NCI-H2196 (cell line): ENCODE measurements around the gene CORO1C.

Source experiments
- DNase-seq: peaks from one replicate; lab custom pipeline; 2025; ENCODE audit not compliant: unreplicated experiment; lab: John Stamatoyannopoulos, UW

CORO1C gene

DNA sequence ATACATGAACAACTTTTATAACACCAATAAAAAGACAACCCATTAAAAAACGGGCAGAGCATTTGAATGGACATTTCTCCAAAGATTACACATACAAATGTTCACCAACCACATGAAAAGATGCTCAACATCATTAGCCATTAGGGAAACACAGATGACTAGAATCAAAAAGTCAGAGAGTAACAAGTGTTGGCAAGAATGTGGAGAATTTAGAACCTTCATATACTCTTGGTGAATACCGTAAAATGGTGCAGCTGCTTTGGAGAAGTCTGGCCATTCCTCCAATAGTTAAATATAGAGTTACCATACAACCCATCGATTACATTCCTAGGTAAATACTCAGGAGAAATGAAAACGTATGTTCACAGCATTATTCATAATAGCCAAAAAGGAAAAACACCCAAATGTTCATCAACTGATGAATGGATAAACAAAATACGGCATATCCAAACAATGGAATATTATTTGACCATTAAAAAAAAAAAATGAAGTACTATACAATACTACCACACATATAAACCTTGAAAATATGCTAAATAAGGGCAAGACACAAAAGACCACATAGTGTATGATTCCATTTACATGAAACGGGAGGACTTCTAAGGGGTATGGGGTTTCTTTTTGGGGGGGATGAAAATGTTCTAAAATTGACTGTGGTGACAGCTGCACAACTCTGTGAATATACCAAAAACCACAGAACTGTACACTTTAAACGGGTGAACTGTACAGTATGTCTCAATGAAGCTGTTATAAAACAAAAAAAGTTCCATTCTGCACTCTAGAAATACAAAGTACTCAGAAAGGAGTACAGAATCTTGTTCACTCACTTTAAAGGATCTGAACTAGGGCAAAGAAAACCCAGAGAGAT is 3.2 kb downstream of the CORO1C start:
- no peak for DNase-seq

DNA sequence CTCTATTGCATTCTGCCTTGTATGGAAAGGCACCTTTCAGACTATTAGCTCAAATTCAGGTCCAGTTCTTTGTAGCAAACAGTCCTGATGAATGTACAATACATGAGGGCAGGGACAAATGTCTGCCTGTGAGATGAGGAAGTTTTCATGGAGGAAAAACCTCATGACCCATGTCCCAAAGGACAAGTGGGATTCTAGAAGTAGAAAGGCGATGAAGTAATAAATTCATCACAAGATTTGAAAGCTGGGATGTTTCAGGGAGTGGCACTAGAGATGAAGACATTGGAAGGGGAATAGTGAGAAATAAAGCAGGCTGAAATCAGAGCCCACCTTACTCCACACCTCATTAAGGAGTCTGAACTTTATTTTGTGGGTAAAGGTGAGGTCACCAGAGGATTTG is 4.2 kb downstream of the CORO1C start:
- no peak for DNase-seq

DNA sequence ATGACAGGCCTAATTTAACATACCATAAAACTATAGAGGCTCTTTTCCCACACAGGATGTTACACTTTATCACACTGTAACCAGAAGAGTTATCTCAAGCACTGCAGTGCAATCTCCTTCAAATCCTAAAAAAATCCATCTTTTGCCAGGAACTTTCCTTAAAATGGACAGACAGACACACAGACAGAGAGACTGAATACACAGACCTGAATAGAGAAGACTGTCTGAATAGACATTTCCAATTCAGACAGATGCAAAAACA is 6.5 kb downstream of the CORO1C start:
- no peak for DNase-seq

DNA sequence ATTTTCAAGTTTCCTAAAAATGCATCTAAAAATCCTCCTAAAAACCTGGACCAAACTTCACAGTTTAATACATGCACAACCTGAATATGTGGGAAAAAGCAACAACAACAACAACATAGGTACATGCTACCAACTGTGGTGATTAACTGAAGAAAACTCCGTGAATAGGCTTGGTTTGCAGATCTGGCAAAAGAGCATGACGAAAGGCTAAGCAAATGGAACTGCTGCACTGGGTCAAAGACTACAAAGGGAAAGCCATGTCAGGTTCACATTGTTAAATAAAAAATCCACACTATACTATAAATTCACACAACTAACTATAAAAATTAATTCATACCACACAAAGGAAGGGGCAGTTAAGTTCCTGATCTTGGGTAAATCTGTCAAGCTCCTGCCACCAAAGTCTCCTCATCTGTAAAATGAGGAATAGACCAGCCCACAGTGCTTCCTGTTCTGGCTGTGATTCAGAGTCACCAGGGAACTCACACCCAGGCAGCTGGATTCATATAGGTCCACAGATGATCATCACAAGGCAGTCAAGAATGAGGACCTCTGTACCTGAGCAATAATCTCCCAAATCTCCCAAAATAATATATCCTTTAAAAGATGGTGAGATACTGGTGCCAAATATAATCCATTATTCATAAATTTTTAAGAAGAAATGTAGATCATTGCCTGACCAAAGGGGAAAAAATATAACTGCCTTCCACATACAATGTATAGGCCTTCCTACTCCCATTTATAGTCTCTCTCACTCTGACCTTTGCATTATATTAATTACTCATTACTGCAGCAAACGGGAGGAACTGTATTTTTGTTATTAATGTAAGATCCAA is 7.0 kb downstream of the CORO1C start:
- no peak for DNase-seq

DNA sequence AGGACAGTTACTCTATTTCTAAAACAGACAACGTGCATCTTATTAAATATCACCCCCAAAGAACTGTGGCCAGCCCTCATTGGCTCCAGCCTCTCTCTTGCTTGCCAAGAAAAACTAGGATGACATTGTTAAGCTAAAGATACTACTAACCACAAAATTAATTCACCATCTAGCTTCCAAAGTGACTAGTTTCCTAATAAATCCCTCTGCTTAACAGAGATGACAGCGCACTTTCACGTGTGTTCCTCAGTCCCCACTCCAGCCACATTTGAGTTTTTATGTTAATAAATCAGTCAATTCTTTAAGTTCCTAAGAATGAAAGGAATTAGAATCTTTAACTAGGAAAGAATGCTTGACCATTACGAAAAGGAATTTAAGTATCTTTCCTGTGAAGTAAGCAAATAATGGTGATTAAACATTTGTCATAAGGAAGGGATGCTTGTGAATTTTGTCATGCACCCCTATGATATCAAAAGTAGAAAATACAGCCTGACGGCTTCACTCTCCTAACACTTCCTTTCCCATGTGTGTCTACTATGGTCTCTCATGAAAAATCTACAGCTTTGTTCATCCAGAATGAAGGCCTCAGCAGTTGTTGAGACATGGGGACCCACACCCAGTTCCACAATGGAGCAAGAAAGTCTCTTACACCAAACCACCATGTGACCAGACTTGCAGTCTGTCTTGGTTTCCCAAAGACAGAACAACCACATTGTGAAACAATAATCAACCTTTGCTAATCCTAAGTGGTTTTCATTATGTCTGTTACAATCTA is 8.1 kb downstream of the CORO1C start:
- no peak for DNase-seq

DNA sequence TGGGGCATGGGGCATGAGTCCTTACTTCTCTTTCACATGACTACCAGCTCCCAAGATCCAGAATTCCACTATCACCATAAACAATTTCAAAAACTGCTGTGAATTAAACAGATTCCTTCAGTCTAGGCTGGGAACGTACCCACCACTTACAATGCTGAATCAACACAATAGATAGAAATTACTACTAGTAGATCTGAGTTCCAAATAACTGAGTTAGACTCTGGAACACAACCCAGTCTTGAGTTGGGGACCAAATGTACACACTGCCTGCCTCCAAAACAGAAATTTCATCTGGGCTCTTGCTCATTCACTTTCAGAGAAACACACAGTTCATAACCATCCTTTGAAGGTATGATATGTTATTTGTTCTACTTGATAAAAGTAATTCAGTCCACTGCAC is 8.9 kb downstream of the CORO1C start:
- DNase-seq: no peak

DNA sequence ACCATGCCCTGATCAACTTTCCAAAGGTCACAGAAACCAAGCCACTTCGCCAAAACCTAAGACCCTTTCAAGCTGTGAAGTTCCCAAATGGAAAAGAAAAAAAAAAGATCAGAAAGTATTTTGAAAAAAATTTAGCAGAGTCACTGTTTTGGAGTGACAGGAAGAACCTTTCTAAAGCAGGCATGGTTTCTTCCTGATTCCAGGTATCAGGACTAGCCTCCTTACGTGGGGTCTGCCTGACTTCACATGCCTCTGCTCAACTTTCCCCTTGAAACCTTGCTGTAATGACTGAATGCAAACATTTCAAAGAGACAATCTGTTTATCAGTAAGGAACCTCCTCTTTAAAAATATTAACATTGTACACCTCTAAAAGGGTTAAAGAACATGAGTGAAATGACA is 9.5 kb downstream of the CORO1C start:
- no peak for DNase-seq

DNA sequence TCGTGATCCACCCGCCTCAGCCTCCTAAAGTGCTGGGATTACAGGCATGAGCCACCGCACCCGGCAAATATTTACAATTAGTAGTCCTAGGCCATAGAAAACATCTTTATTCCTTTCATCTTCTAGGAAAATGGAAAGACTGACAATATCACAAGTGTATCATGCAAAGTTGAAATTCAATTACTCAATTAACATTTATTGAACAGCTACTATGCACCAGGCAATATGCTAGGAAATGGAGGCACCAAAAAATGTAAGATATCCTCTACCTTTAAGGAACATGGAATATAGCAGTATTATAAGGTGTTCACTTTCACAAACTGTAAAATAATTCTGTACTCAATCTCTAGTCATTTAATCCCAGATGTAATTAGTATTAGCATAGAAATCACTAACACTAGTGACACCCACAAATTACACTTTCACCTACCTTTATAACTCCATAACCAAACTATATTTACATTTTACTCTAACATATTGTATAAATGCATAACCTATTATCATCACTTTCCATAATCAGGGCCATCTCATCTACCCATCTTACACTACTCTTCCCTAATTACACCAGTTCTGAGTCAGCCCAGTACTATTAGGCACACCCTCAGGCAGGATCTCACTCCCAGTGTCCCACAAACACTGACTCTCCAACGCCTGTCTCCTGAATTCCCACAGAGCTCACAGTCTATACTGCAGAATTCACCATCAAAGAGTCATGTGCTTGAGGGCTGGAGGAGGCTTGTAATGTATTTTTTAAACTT is 10.4 kb downstream of the CORO1C start:
- no peak for DNase-seq

DNA sequence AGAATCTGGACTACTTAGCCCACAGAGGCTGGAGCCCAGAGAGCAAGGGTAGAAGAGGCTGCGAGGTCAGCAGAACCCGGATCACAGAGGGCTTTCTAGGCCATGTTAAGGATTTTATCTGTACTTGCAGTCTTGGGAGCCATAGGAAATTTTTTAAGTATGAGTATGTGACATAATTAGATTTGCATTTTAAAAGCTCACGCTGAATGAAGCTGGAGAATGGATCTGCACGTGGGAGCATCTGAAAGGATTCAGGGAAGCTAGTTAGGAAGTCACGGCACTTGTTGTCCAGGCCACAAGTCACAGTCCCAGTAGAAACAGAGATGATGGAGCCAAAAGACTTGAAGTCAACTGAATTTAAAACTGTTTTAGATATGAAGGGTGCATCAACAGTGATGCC is 14.1 kb downstream of the CORO1C start:
- DNase-seq: no peak

DNA sequence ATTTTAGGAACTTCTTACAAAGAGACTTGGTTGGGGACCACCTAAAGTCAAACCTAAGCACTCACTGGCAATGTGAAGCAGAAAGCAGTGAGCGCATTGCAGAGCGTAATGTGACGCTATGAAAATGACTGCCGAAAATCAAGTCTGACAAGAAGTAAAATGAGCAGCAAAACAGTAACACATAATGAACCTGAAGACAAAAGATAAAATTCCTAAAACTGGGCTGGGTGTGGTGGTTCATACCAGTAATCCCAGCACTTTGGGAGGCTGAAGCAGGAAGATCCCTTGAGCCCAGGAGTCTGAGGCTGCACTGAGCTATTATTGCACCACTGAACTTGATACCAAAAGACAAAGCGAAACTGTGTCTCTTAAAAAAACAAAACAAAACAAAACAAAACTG is 16.5 kb downstream of the CORO1C start:
- DNase-seq: no peak

DNA sequence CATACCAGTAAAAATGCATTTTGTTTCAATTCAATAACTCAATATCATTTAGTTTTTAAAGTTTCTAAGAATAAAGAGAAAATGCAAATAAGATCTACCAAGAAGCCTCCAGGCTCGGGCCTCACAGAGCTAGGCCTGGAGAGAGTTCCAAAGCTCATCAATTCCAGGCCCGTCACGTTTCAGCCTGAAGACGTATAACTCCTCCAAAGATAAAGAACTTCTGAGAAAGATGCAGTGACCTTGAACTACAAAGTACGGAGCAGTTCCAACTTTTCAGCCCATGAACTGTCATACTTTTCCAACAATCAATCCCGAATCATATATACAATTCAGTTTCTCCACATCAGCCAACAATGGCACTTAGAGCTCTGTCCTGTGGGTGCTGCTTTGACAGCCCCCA is 17.8 kb downstream of the CORO1C start:
- DNase-seq: no peak

DNA sequence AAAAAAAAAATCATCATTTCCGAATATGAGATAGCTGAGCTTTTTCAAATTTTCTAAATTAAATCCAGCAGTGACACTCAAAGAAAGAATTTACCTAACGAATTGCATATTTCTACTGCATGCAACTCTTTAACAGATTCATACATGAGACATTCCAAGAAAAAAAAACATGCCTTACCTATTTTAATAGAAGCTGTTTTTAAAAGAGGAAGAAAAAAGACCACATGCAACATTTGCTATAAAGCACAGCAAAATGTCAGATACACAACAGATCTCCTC is 18.5 kb downstream of the CORO1C start:
- DNase-seq: no peak

DNA sequence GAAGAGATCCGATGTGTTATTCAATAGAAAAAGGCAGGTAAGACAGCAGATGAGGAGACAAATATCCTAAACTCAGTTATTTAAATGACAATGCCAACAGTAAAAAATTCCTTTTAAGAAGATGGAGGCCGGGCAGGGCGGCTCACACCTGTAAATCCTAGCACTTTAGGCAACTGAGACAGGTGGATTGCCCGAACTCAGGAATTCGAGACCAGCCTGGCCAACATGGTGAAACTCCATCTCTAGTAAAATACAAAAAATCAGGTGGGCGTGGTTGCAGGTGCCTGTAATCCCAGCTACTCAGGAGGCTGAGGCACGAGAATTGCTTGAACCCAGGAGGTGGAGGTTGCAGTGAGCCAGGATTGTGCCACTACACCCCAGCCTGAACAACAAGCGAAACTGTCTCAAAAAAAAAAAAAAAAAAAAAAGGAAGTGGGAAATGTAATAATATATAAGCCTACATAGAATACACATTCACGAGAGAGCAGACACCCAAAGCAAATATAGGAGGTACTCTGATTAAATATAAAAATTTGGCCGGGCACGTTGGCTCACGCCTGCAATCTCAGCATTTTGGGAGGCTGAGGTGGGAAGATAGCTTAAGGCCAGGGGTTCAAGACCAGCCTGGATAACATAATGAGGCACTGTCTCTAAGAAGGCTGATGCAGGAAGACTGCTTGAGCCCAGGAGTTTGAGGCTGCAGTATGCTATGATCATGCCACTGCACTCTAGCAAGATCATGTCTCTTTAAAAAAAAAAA is 19.0 kb downstream of the CORO1C start:
- DNase-seq: no peak

DNA sequence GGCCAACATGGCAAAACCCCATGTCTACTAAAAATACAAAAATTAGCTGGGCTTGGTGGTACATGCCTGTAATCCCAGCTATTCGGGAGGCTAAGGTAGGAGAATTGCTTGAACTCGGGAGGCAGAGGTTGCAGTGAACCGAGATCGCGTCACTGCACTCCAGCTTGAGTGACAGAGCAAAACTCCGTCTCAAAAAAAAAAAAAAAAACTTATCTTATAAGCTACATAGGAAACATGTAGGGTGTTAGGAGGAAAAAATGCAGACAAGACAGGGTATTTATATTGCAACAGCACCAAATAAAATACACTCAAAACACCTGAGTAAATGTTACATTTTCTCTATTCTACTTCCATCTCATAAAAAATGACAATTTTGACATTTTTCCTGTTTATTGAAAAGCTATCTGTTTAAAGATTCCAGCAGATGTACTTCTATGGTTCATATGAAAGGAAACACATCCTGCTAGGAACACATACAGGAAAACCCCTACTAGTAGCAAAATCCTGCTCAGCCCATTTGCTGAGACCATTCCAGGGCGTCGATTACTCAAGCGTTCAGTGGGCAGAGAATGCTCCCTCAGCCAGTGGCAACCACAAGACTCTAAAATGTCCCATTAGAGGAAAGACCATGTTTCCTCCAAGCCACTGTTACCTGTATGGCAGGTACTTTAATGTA is 19.7 kb downstream of the CORO1C start:
- DNase-seq: no peak

DNA sequence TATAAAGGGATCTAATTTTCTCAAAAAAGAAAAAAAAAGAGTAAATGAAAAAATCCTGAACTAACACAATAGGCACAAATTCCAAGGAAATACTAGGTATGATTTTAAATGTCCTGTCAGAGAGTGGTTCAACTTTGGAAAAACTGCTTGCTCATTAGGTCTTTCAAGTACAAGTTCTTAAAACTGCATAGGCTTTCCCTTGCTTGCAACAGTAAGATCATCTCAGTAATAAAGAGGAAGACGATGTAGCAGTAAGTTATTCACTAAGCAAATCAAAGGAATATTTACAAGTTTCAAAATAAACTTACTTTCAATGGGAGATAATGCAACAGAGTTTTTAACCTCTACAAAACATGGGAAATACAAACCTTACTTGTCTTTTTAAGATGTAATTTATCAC is 21.6 kb downstream of the CORO1C start:
- no peak for DNase-seq

DNA sequence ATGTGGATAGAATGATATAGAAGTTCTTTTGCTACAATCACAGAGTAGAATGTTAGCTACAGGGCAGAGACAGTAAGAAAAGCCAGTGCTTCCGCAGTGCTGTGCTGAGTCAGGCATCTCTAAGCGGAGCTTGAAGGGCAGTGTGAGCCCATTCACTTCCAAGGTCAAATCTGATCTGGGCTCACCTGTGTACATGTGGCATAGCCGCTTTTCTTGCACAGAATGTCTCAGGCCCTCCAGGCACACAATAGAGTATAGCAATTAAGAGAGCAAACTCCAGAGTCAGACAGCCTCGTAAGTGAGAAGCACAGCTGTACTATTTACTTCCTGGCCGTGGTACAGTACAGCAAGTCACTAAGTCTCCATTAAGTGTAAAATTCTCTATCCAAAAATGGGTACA is 26.8 kb downstream of the CORO1C start:
- no peak for DNase-seq

DNA sequence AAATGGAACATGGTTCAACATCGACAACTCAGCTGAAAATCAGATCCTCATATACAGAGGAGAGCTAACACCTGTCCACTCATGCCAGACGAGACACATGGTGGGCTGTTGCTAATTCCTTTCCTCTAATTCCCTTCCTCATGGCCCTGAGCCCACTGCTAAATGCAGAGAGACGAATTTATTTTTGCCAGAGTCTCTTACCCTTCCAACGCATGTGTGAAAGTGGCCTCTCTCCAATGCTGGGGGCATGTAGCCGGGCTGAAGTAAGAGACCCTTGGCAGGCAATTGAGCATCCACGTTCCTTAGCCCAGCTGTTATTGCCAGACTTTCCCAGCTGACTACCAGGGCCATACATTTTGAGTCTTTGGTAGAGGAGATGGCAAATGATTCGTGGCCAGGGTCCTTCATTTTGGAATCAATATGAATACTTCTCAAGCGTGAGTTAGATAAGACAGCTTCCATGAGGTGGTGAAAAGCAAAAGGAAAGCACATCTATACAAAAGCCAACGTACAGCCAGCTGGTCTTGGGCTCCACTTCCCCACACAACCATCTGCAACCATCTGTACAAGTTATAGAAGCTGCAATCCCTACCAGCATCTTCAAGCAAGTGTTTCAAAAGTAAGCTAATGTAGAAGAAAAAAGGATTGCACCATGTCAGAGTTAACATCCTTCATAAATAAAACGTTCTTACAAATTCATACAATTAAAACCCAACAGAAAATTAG is 28.6 kb downstream of the CORO1C start:
- no peak for DNase-seq

DNA sequence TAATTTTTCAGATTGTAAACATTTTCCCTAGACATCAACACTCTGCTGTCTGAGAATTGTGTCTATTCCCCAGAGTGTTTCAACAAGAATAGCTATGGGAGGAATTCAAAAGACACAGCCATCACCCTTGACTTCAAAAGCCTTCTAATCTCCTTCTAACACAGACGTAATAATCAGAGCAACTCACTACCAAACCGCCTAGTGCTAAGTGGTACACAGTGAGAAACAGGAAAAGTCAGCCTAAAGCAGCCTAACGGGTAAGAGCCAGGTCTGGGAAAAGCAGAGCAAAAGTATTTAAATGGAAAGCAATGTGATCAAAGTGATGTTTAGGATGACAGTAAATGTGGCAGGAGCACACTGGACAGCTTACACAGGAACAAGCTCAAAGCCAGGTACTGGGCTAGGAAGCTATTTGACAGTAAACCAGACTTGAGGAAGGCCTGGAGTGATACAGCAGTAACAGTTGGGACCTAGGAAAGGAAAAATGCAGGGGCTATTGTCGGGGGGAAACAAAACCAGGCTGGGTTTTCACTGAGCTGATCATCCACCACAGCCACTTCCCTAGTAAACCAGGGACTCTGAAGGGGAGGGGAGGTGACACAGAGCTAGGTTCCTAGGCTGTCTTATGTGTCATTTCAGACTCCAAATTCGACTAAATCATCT is 29.4 kb downstream of the CORO1C start:
- no peak for DNase-seq
